GM12892 (cell line): ENCODE data around the gene DHX38. TPM values are rescaled to one million over a fixed set of nuclear protein-coding genes. Genes with fewer than 3 reads are reported as not detected.
"Not testable (repeated sequence)": the region's sequence is repeated elsewhere in the genome, so short reads cannot be mapped to it uniquely, and the experiment has no call there.

ENCODE experiments used
- DNase-seq: peaks from one replicate; pipeline ENCODE4 v3.0.0; 2011; ENCODE audit not compliant: insufficient read length
- FAIRE-seq: peaks from 2 replicates; lab custom pipeline; 2011; peaks lifted over from hg19 to GRCh38; lab: Jason Lieb, UNC
- POLR2A ChIP-seq: IDR thresholded peaks from 2 replicates; pipeline ENCODE4 v1.6.1; 2011; ENCODE audit warnings: low read depth, low read length, control low read depth
- POLR2AphosphoS5 ChIP-seq: IDR thresholded peaks from 2 replicates; pipeline ENCODE4 v1.6.1; 2011; ENCODE audit warnings: low read depth, low read length, control low read depth
- TAF1 ChIP-seq: IDR thresholded peaks from 2 replicates; pipeline ENCODE4 v1.6.1; 2011; ENCODE audit warnings: low read depth, mild to moderate bottlenecking, control low read depth, low read length, borderline replicate concordance
- polyA plus RNA-seq: library from polyadenylated mRNA; unstranded; fragments of >200 nt; gene quantifications from one replicate; pipeline ENCODE4 v1.2.1, GENCODE V29; 2012; ENCODE audit warnings: missing spikeins, inconsistent platforms; ENCODE audit not compliant: missing spikeins

DHX38 gene
- polyA plus RNA-seq, result 38.4 TPM

GRCh38 chr16:72093448-72094265 is at the start of gene DHX38, which contains the start of gene TXNL4B:
Gene DHX38 (plus strand): TSS chr16:72093847. CDS start chr16:72096158, 2,311 bp downstream.
Gene TXNL4B (minus strand): TSS chr16:72093620. CDS start chr16:72090749, 2,871 bp downstream.
- peak; percentile 95 for DNase-seq
- peak; percentile 67 for FAIRE-seq
- TF ChIP-seq TAF1 (peak; percentile 85; the same call in 1 of the 2 replicates), POLR2A (peak; percentile 85), POLR2AphosphoS5 (peak; percentile 92)

GRCh38 chr16:72044296-72044695 is 49.4 kb upstream of the DHX38 start:
- TF ChIP-seq POLR2A, result no peak
- no peak for TF ChIP-seq POLR2AphosphoS5
- TF ChIP-seq TAF1, result no peak
- DNase-seq (no peak), FAIRE-seq (no peak)

- TF ChIP-seq POLR2A, result no peak
- TF ChIP-seq POLR2AphosphoS5, result no peak
- TF ChIP-seq TAF1, result no peak
- no peak for FAIRE-seq
Measured at GRCh38 chr16:72044825-72045359, 48.8 kb upstream of the DHX38 start.

GRCh38 chr16:72049110-72049509 is 44.5 kb upstream of the DHX38 start:
- TF ChIP-seq POLR2AphosphoS5 (no peak), TAF1 (no peak), POLR2A (no peak)
- no peak for FAIRE-seq

More at GRCh38 chr16:72044825-72045359, 48.8 kb upstream of the DHX38 start:
- DNase-seq, result no peak

GRCh38 chr16:72050769-72051464 is 42.7 kb upstream of the DHX38 start:
- no peak for DNase-seq
- FAIRE-seq, result no peak
- no peak for TF ChIP-seq TAF1
- TF ChIP-seq POLR2AphosphoS5, result no peak
- no peak for TF ChIP-seq POLR2A

More at GRCh38 chr16:72049110-72049509, 44.5 kb upstream of the DHX38 start:
- DNase-seq, result no peak

- DNase-seq, result no peak
- FAIRE-seq, result no peak
- TF ChIP-seq POLR2AphosphoS5 (no peak), TAF1 (no peak)
Measured at GRCh38 chr16:72051818-72052217, 41.8 kb upstream of the DHX38 start.

GRCh38 chr16:72054254-72054847 is 39.3 kb upstream of the DHX38 start, which contains the start of gene HP:
Gene HP (plus strand): TSS chr16:72054505. CDS start chr16:72054653, 148 bp downstream.
- not testable (repeated sequence) for FAIRE-seq, DNase-seq

- no peak for FAIRE-seq
- DNase-seq, result no peak
- TF ChIP-seq POLR2A, result no peak
- TF ChIP-seq TAF1, result no peak
- TF ChIP-seq POLR2AphosphoS5, result no peak
Measured at GRCh38 chr16:72055911-72056310, 37.7 kb upstream of the DHX38 start.

GRCh38 chr16:72057313-72057712 is 36.3 kb upstream of the DHX38 start:
- DNase-seq, FAIRE-seq: not testable (repeated sequence)

GRCh38 chr16:72059060-72059459 is 34.6 kb upstream of the DHX38 start:
- not testable (repeated sequence) for DNase-seq, FAIRE-seq

GRCh38 chr16:72060405-72060804 is 33.2 kb upstream of the DHX38 start:
- FAIRE-seq (no peak), DNase-seq (no peak)
- TF ChIP-seq TAF1 (no peak), POLR2A (no peak), POLR2AphosphoS5 (no peak)

- TF ChIP-seq POLR2A, result no peak
- TF ChIP-seq POLR2AphosphoS5, result no peak
- TF ChIP-seq TAF1, result no peak
- DNase-seq (no peak), FAIRE-seq (no peak)
Measured at GRCh38 chr16:72061564-72061963, 32.1 kb upstream of the DHX38 start.
